GM19468 (cell line): ENCODE results near the gene DDI1.

Experiments used
- ATAC-seq: cut with Tn5 transposase; IDR thresholded peaks from one replicate; pipeline ENCODE4 v1.9.1; 2021; ENCODE audit warnings: mild to moderate bottlenecking, moderate library complexity, moderate number of reproducible peaks; ENCODE audit not compliant: unreplicated experiment; ENCODE audit errors: extremely low read depth

The DDI1 gene

GRCh38 chr11:104075091-104075490, 38.7 kb downstream of the DDI1 start:
- no peak for ATAC-seq

- ATAC-seq, result no peak
Measured at GRCh38 chr11:104075706-104076105, 39.3 kb downstream of the DDI1 start.

GRCh38 chr11:104076455-104076854, 40.0 kb downstream of the DDI1 start:
- no peak for ATAC-seq

GRCh38 chr11:104078245-104078644, 41.8 kb downstream of the DDI1 start:
- no peak for ATAC-seq

DNA sequence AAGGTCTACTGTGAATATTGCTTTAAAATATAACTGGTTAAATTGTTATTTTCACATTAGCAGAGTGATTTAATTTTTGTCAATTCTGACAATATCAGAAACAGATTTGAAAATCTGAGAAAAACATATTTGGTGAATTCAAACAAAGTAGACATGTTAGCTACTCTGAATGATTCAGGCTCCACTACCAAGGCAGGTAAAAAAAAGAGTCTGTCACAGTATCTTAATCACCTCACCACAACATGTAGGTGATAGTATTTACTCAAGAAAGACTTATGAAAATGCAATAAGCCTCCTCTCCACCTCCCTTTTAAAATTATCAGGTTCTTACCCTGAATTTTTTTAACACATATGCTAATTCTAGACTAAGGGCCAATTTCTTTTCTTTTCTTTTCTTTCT, 42.6 kb downstream of the DDI1 start:
- no peak for ATAC-seq

- no peak for ATAC-seq
Measured at GRCh38 chr11:104086621-104087020, 50.2 kb downstream of the DDI1 start.
